IMR-90 (cell line): ENCODE measurements around the gene PRAC1. TPM values are rescaled to one million over a fixed set of nuclear protein-coding genes. Genes with fewer than 3 reads are reported as not detected.

Experiments
- ATAC-seq: fragments of 200-7000 bp; cut with Tn5 transposase; 2 replicates; pipeline ENCODE4 v1.9.1; 2020; ENCODE audit warnings: low read depth, mild to moderate bottlenecking, moderate library complexity
- BruUV-seq: library from RNA; stranded (reverse); fragments of 400-500 nt; replicated peaks from 2 replicates; lab custom pipeline; 2021; lab: Mats Ljungman, UMichigan
- CTCF ChIA-PET: fragments of 300-600 bp; formaldehyde crosslinking; extraction: SDS; loops from one replicate; lab custom pipeline; 2021; ENCODE audit warnings: antibody characterized with exemption; lab: Yijun Ruan, JAX
- POLR2A ChIA-PET: fragments of 300-600 bp; sonication (Branson Sonifier 250); formaldehyde crosslinking; loops from one replicate; lab custom pipeline; 2022; ENCODE audit warnings: antibody characterized with exemption; ENCODE audit not compliant: unreplicated experiment; lab: Charles Lee
- DNase-seq: peaks from one replicate; pipeline ENCODE4 v3.0.0; 2013
- H2AFZ ChIP-seq: replicated peaks from 2 replicates; pipeline ENCODE3; 2013; ENCODE audit warnings: low read length, mild to moderate bottlenecking; ENCODE audit not compliant: poor library complexity
- H2AK5ac ChIP-seq: 2 replicates; pipeline ENCODE4 v1.6.1; 2013; ENCODE audit warnings: low read depth, low read length, inconsistent platforms
- H2AK9ac ChIP-seq: replicated peaks from 2 replicates; pipeline ENCODE3; 2013; ENCODE audit warnings: mild to moderate bottlenecking, low read depth, low read length, moderate library complexity; ENCODE audit not compliant: poor library complexity
- H2BK120ac ChIP-seq: 2 replicates; pipeline ENCODE4 v1.6.1; 2013; ENCODE audit warnings: low read depth, low read length, inconsistent platforms
- H2BK15ac ChIP-seq: 3 replicates; pipeline ENCODE4 v1.6.1; 2013; ENCODE audit warnings: low read depth, low read length, inconsistent platforms
- H2BK20ac ChIP-seq: 2 replicates; pipeline ENCODE4 v1.6.1; 2013; ENCODE audit warnings: low read depth, mild to moderate bottlenecking, inconsistent platforms, low read length, moderate library complexity
- H2BK5ac ChIP-seq: 2 replicates; pipeline ENCODE4 v1.6.1; 2013; ENCODE audit warnings: mild to moderate bottlenecking, low read depth, low read length, inconsistent platforms; ENCODE audit not compliant: poor library complexity, severe bottlenecking
- H3K14ac ChIP-seq: replicated peaks from 2 replicates; pipeline ENCODE4 v1.6.1; 2013; ENCODE audit warnings: low read depth, low read length, inconsistent platforms
- H3K18ac ChIP-seq: 2 replicates; pipeline ENCODE4 v1.6.1; 2013; ENCODE audit warnings: low read depth, low read length, control low read depth
- H3K23ac ChIP-seq: 2 replicates; pipeline ENCODE4 v1.6.1; 2013; ENCODE audit warnings: low read depth, low read length, inconsistent platforms
- H3K27ac ChIP-seq: 2 replicates; pipeline ENCODE4 v1.5.1; 2013; ENCODE audit warnings: mild to moderate bottlenecking, control low read depth, low read length; ENCODE audit not compliant: insufficient read depth
- H3K27me3 ChIP-seq: 2 replicates; pipeline ENCODE4 v1.6.1; 2013; ENCODE audit warnings: low read length; ENCODE audit not compliant: control insufficient read depth, insufficient read depth
- H3K36me3 ChIP-seq: 2 replicates; pipeline ENCODE4 v1.6.1; 2013; ENCODE audit warnings: low read length, mixed read lengths; ENCODE audit not compliant: control insufficient read depth, insufficient read depth
- H3K4ac ChIP-seq: 2 replicates; pipeline ENCODE4 v1.6.1; 2013; ENCODE audit warnings: low read depth, low read length, inconsistent platforms
- H3K4me1 ChIP-seq: 2 replicates; pipeline ENCODE4 v1.6.1; 2013; ENCODE audit warnings: low read length, mixed read lengths; ENCODE audit not compliant: control insufficient read depth, insufficient read depth
- H3K4me2 ChIP-seq: 2 replicates; pipeline ENCODE4 v1.6.1; 2013; ENCODE audit warnings: low read depth, mild to moderate bottlenecking, control low read depth, low read length, moderate library complexity
- H3K4me3 ChIP-seq: 2 replicates; pipeline ENCODE4 v1.5.1; 2013; ENCODE audit warnings: low read depth, mild to moderate bottlenecking, control low read depth, low read length, moderate library complexity; ENCODE audit not compliant: insufficient read depth
- H3K56ac ChIP-seq: 2 replicates; pipeline ENCODE4 v1.6.1; 2013; ENCODE audit warnings: low read length, inconsistent platforms; ENCODE audit not compliant: insufficient read depth; ENCODE audit errors: extremely low read depth
- H3K79me1 ChIP-seq, 2 experiments: 2 replicates each; pipeline ENCODE4 v1.6.1; 2013; ENCODE audit warnings: low read length in 2 of 2, inconsistent platforms in 1 of 2, low read depth in 1 of 2
- H3K9ac ChIP-seq: 2 replicates; pipeline ENCODE4 v1.6.1; 2013; ENCODE audit warnings: low read depth, low read length, control low read depth
- H3K9me1 ChIP-seq: 2 replicates; pipeline ENCODE4 v1.6.1; 2013; ENCODE audit warnings: low read length, inconsistent platforms; ENCODE audit not compliant: insufficient read depth
- H3K9me3 ChIP-seq: 2 replicates; pipeline ENCODE4 v1.6.1; 2013; ENCODE audit warnings: low read length; ENCODE audit not compliant: control insufficient read depth, insufficient read depth
- H4K20me1 ChIP-seq: 2 replicates; pipeline ENCODE4 v1.6.1; 2013; ENCODE audit warnings: low read length, inconsistent platforms; ENCODE audit not compliant: insufficient read depth
- H4K5ac ChIP-seq: 2 replicates; pipeline ENCODE4 v1.6.1; 2013; ENCODE audit warnings: mild to moderate bottlenecking, low read depth, low read length, control low read depth
- H4K8ac ChIP-seq, 2 experiments: 2 replicates each; pipeline ENCODE4 v1.6.1; 2013; ENCODE audit warnings: low read depth in 2 of 2, low read length in 2 of 2, control low read depth in 1 of 2, inconsistent platforms in 1 of 2
- H4K91ac ChIP-seq: 2 replicates; pipeline ENCODE4 v1.6.1; 2013; ENCODE audit warnings: low read depth, low read length, inconsistent platforms; ENCODE audit not compliant: insufficient read depth
- BHLHE40 ChIP-seq: fragments of 150-350 bp; IDR thresholded peaks from 2 replicates; pipeline ENCODE4 v1.6.1; 2016; ENCODE audit warnings: mild to moderate bottlenecking, low read depth, low read length
- FOS ChIP-seq: fragments of 150-350 bp; IDR thresholded peaks from 2 replicates; pipeline ENCODE4 v1.6.1; 2016; ENCODE audit warnings: low read depth, low read length
- MAFK ChIP-seq: IDR thresholded peaks from 2 replicates; pipeline ENCODE4 v1.6.1; 2012; ENCODE audit warnings: low read depth, low read length, improper control_type of control experiment
- MAZ ChIP-seq: IDR thresholded peaks from 2 replicates; pipeline ENCODE4 v1.6.1; 2012; ENCODE audit warnings: low read depth, mild to moderate bottlenecking, low read length, improper control_type of control experiment, moderate library complexity, borderline replicate concordance
- MXI1 ChIP-seq: IDR thresholded peaks from 2 replicates; pipeline ENCODE4 v1.6.1; 2012; ENCODE audit warnings: low read depth, mild to moderate bottlenecking, low read length, moderate library complexity, borderline replicate concordance
- RAD21 ChIP-seq: IDR thresholded peaks from 2 replicates; pipeline ENCODE4 v1.6.1; 2012; ENCODE audit warnings: low read length, improper control_type of control experiment
- RCOR1 ChIP-seq: IDR thresholded peaks from 2 replicates; pipeline ENCODE4 v1.6.1; 2012; ENCODE audit warnings: mild to moderate bottlenecking, low read length, improper control_type of control experiment; ENCODE audit not compliant: insufficient replicate concordance
- RFX5 ChIP-seq: IDR thresholded peaks from 2 replicates; pipeline ENCODE4 v1.8.0; 2012; ENCODE audit warnings: low read depth, mild to moderate bottlenecking, low read length, moderate library complexity
- SMC3 ChIP-seq: fragments of 150-350 bp; IDR thresholded peaks from 2 replicates; pipeline ENCODE4 v1.6.1; 2016; ENCODE audit warnings: low read depth, mild to moderate bottlenecking, antibody characterized with exemption, low read length, moderate library complexity
- WGBS, 2 experiments: methylation state at CpG; one replicate each; pipeline versions ENCODE4 v1.1.5 to v1.1.7; 2013; ENCODE audit warnings: missing lambda C conversion rate in 2 of 2; ENCODE audit not compliant: insufficient read length in 1 of 2; ENCODE audit errors: extremely low coverage in 2 of 2; 5-methylcytosine and 5-hydroxymethylcytosine counted together
- dilution Hi-C: fragments of 300-500 bp; cut with HindIII; formaldehyde crosslinking; loops from one replicate; pipeline ENCODE4 v1.14.3; 2018; ENCODE audit warnings: low sequenced_read_pairs; ENCODE audit not compliant: unreplicated experiment
- in situ Hi-C: fragments of 300-500 bp; cut with MboI; formaldehyde crosslinking; loops from 3 replicates; pipeline ENCODE4 v1.14.3; 2019; ENCODE audit warnings: low sequenced_read_pairs, inconsistent platforms, mixed read lengths
- intact Hi-C: fragments of 100-400 bp; cut with micrococcal nuclease; formaldehyde crosslinking; loops from 2 replicates; pipeline ENCODE4 v1.10.0; 2022
- polyA plus RNA-seq, 3 experiments: library from polyadenylated mRNA; depleted of rRNA; stranded (reverse); fragments of >200 nt; gene quantifications; 2 replicates each; pipeline ENCODE4 v1.2.3, GENCODE V29; 2012; ENCODE audit warnings: low replicate concordance in 1 of 3
- total RNA-seq: library from RNA; depleted of rRNA; stranded (reverse); fragments of >200 nt; gene quantifications from 2 replicates; pipeline ENCODE4 v1.2.3, GENCODE V29; 2012
- TF ChIP-seq, protein P1 (sequence below): fragments of 150-350 bp; IDR thresholded peaks from 2 replicates; pipeline ENCODE4 v1.6.1; 2017; ENCODE audit warnings: mild to moderate bottlenecking, antibody characterized with exemption, low read length, low read depth

The PRAC1 gene
- total and polyA plus RNA-seq, 2 of the 4 experiments (the other 2 are of a cell fraction), result not detected

DNA sequence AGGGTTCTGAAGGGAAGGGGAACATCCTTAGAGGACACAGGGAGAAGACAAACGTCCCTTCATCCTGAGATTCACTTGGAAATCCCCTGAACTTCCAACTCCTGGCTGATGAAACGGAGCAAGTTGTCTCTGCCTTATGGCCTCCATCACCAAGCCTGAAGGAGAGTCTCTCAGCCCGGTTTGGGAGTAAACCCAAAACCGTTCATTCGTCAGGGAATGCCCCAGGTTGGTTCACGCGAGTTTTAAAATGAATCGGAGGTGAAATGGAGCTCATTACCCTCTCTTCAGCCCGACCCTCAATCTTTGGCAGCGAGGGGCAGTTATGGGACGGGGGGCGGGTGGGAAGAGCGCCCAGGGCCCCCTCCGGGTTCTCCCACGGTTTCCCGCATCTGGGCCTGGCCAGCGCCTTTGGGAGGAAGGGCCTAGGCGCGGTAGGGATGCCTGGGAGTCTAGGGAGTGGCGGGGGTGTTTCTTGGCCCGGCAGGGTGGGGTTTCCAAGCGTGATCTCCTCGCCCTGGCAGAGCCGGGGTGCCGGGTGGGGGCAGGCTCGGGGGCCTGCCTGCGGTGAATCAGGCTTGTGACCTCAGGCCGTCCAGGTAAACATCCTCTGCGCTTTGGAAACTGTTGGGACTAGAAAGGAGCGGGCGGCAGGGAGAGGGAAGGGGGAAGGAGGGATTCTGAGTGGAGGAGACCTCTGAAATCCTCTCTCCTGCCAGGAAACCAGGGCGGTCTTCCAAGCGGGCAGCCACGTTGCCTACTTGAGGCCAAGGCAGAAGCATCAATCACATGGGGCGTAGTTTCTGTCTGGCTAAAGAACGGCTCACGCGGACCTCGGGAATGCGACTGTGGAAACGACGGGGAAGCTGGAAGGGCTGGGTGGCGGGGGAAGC, 30.3 kb upstream of the PRAC1 start (continued):
- no peak for TF ChIP-seq RCOR1

DNA sequence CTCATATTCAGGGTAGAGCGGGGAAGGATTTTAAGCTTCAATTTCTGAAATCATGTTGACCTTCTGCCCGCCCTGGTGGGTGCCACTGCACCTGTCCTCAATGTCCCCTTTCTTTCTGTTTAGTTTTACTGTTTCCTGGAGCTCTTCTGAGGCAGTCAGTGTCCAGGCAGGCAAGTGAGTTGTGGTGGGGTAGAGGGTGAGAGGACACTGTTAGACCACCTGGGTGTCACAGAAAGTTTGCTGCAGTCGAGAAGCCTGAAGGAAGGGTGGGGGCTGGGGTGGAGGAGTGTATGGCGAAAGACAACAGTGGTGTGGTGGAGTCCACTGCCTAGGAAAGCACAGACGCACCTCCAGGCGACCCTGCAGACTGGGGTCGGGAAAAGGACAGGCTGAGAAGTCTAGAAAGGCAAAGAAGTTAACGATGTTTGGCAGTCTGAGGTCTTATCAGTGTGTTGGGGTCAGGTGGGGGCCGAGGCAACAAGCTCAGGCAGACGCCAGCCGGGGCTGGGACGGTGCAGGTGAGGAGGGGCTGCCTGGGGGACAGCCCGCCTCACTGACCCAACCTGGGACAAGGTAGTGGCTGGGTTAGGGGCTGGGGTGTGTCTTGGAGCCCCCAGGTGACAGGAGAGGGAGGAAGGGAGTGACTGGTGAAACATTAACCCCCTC, 29.5 kb upstream of the PRAC1 start:
- H4K91ac ChIP-seq, result no peak overlapping the region
- H3K4me2 ChIP-seq, result no peak overlapping the region
- H3K14ac ChIP-seq, result no peak overlapping the region
- H3K4me3 ChIP-seq, result no peak overlapping the region
- no peak overlapping the region for H2BK20ac ChIP-seq
- ATAC-seq (no peak), DNase-seq (no peak)
- no peak overlapping the region for H3K27ac ChIP-seq
- no peak overlapping the region for H3K56ac ChIP-seq
- H3K23ac ChIP-seq, result 0 out of 2 replicates have a peak overlapping the region, but pooled peaks have one; percentile 77
- peaks cover 95% of the 10 kb centered on the region for H3K27me3 ChIP-seq
- H3K79me1 ChIP-seq, result no peaks in the 10 kb centered on the region
- no peak overlapping the region for H3K4ac ChIP-seq
- H2AK9ac ChIP-seq, result no peak overlapping the region
- dilution Hi-C loops, result no loop called here
- ChIA-PET POLR2A (no interaction called here), CTCF (interaction anchor here (0.6 to 0.8 kb wide), 2 partner anchors 39 to 42 kb away, joined by 3 to 7 read pairs; no protein-coding TSS in a partner anchor)
- H3K4me1 ChIP-seq, result no peaks in the 10 kb centered on the region
- 7% methylated on average over 6 of the region's 13 CpGs; no CpG with 5 or more reads in 1 of the 2 experiments for WGBS, 2 experiments
- intact Hi-C loops, result no loop called here
- H2BK120ac ChIP-seq, result no peak overlapping the region
- H2AK5ac ChIP-seq, result no peak overlapping the region
- no peak overlapping the region for H3K18ac ChIP-seq
- H4K8ac ChIP-seq, result no peak overlapping the region
- peaks cover 13% of the 10 kb centered on the region for H3K9me3 ChIP-seq
- no peak overlapping the region for H3K9ac ChIP-seq
- H2BK5ac ChIP-seq, result no peak overlapping the region
- no peak overlapping the region for H2AFZ ChIP-seq
- H2BK15ac ChIP-seq, result no peak overlapping the region
- peaks cover 6% of the 10 kb centered on the region; the same call in 1 of the 2 replicates for H3K9me1 ChIP-seq
- H4K5ac ChIP-seq, result no peak overlapping the region
- in situ Hi-C loops, result loop anchor here (25.0 kb wide), 1 partner anchor 365 kb away; no protein-coding TSS in a partner anchor
- no TSS peak for BruUV-seq
- H4K20me1 ChIP-seq, result peaks cover 23% of the 10 kb centered on the region; the same call in 1 of the 2 replicates
- no peaks in the 10 kb centered on the region for H3K36me3 ChIP-seq
- TF ChIP-seq BHLHE40 (no peak), FOS (no peak), SMC3 (no peak), RFX5 (no peak), MAFK (no peak), MXI1 (no peak), RCOR1 (no peak), MAZ (no peak), RAD21 (no peak)
- TF ChIP-seq, protein P1, sequence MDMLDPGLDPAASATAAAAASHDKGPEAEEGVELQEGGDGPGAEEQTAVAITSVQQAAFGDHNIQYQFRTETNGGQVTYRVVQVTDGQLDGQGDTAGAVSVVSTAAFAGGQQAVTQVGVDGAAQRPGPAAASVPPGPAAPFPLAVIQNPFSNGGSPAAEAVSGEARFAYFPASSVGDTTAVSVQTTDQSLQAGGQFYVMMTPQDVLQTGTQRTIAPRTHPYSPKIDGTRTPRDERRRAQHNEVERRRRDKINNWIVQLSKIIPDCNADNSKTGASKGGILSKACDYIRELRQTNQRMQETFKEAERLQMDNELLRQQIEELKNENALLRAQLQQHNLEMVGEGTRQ, result no peak
